ENCODE results near the gene SLK. TPM values are rescaled to one million over a fixed set of nuclear protein-coding genes. Genes with fewer than 3 reads are reported as not detected.
A peak's percentile ranks its signal among the peaks of the same experiment; 100 is the strongest.

SLK gene
- total and polyA plus RNA-seq, 7 donors = 15.5 to 48.6 (median 36.6) TPM

- Histone ChIP-seq H3K4me3 (no peak overlapping the region), H3K9me3 (no peaks in the 10 kb centered on the region), H3K4me1 (no peaks in the 10 kb centered on the region), H3K27ac (no peak overlapping the region), H3K36me3 (ENCODE audit: insufficient read depth in 1 of 2, low read depth in 1 of 2) (no peaks in the 10 kb centered on the region), H3K27me3 (ENCODE audit: insufficient read depth in 3 of 3, low read length in 2 of 3) (peaks cover 0 to 2% (median 0%) of the 10 kb centered on the region in 3 donors)
- no peak for DNase-seq
- intact Hi-C loops (cut with DNase I) = no loop called here
- TF ChIP-seq CTCF (IDR thresholded peaks at IDR 0.05) = no peak
- 80 to 86% (median 80%) methylated on average over 8 of the region's 8 CpGs for WGBS, 3 donors
- no peak for ATAC-seq
These were observed 76.4 kb downstream of the SLK start for GRCh38 chr10:104043185-104043830.

- H3K27me3 ChIP-seq (ENCODE audit: insufficient read depth in 3 of 3, low read length in 2 of 3) = peaks cover 0 to 2% (median 0%) of the 10 kb centered on the region in 3 donors
- intact Hi-C loops (cut with DNase I) = no loop called here
- WGBS, 3 donors = 64 to 74% (median 70%) methylated on average over 4 of the region's 4 CpGs
- H3K4me3 ChIP-seq = no peak overlapping the region
- no peaks in the 10 kb centered on the region for H3K36me3 ChIP-seq (ENCODE audit: insufficient read depth in 1 of 2, low read depth in 1 of 2)
- DNase-seq (no peak), ATAC-seq (no peak)
- no peaks in the 10 kb centered on the region for H3K9me3 ChIP-seq
- TF ChIP-seq CTCF (IDR thresholded peaks at IDR 0.05) = no peak
- H3K4me1 ChIP-seq = no peaks in the 10 kb centered on the region
- no peak overlapping the region for H3K27ac ChIP-seq
These were observed 76.9 kb downstream of the SLK start for GRCh38 chr10:104043854-104044253.

GRCh38 chr10:104045151-104046089 lies 78.5 kb downstream of the SLK start:
- WGBS, 3 donors = 71 to 74% (median 73%) methylated on average over 9 of the region's 9 CpGs
- Histone ChIP-seq H3K27me3 (ENCODE audit: insufficient read depth in 3 of 3, low read length in 2 of 3) (peaks cover 0 to 2% (median 0%) of the 10 kb centered on the region in 3 donors), H3K4me3 (no peak overlapping the region), H3K4me1 (no peaks in the 10 kb centered on the region), H3K9me3 (no peaks in the 10 kb centered on the region), H3K36me3 (ENCODE audit: insufficient read depth in 1 of 2, low read depth in 1 of 2) (no peaks in the 10 kb centered on the region), H3K27ac (no peak overlapping the region)
- ATAC-seq (peak; percentile 62 to 85 (median 74)), DNase-seq (no peak)
- intact Hi-C loops (cut with DNase I) = loop anchor here (5.0 kb wide), 1 partner anchor 162 kb away; no protein-coding TSS in a partner anchor
- peak; percentile 52 for TF ChIP-seq CTCF (IDR thresholded peaks at IDR 0.05)

GRCh38 chr10:104046651-104047050 lies 79.7 kb downstream of the SLK start:
- intact Hi-C loops (cut with DNase I) = loop anchor here (5.0 kb wide), 1 partner anchor 161 kb away; no protein-coding TSS in a partner anchor
- no peak for DNase-seq

More at GRCh38 chr10:104046651-104047050, 79.7 kb downstream of the SLK start:
- peaks cover 0 to 2% (median 0%) of the 10 kb centered on the region in 3 donors for H3K27me3 ChIP-seq (ENCODE audit: insufficient read depth in 3 of 3, low read length in 2 of 3)
- no peaks in the 10 kb centered on the region for H3K4me1 ChIP-seq
- no peak overlapping the region for H3K4me3 ChIP-seq
- ATAC-seq = no peak
- no peaks in the 10 kb centered on the region for H3K9me3 ChIP-seq
- H3K27ac ChIP-seq = no peak overlapping the region
- H3K36me3 ChIP-seq (ENCODE audit: insufficient read depth in 1 of 2, low read depth in 1 of 2) = no peaks in the 10 kb centered on the region
- 89 to 94% (median 91%) methylated on average over 6 of the region's 6 CpGs for WGBS, 3 donors
- TF ChIP-seq CTCF (IDR thresholded peaks at IDR 0.05) = no peak

Measured in psoas muscle (tissue), 8 donors.